ENCODE results near the gene YIPF3.
"Not testable (repeated sequence)": the region's sequence is repeated elsewhere in the genome, so short reads cannot be mapped to it uniquely, and the experiment has no call there.

Gene YIPF3

DNA sequence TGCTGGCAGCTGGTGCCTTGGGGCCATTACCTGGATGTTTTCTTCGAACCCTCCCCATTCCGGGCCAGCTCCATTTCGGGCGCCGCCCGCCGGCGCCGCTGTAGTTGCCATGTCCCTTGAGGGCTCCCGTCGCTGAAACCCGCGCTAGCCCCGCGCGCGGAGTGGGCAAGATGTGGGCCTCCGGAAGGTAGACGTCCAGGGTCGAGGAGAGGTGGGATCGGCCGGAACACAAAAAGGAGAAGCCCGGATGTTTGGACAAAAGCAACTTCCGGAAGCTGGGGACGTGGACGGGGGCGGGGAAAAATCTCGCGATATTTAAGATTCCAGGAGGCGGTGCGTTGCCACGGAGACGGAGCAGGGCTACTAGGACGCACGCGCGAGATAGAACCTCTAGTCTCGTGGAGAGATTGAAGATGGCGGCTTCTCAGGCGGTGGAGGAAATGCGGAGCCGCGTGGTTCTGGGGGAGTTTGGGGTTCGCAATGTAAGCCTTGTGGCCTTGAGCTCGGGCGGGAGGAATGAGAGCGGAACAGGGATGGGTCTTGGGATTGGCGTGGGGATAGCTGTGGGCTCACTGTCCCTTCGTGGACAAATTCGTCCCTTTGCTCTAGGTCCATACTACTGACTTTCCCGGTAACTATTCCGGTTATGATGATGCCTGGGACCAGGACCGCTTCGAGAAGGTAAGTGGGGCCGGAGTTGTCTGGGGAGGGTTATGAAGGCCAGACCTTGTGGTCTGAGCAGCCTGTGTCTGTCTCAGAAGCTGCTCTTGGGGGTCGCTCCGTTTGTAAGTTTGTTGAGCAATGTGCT is at the start of gene YIPF3, which contains the start of gene POLR1C:
Gene YIPF3, minus strand, starts transcription at position 230 of the 808 bp plus-strand sequence. Its CDS starts 119 bp downstream, at position 111.
Gene POLR1C, plus strand, starts transcription at position 393 of the 808 bp plus-strand sequence. Its CDS starts 21 bp downstream, at position 414.
- DNase-seq (ENCODE audit: low read depth) = peak; percentile 86

DNA sequence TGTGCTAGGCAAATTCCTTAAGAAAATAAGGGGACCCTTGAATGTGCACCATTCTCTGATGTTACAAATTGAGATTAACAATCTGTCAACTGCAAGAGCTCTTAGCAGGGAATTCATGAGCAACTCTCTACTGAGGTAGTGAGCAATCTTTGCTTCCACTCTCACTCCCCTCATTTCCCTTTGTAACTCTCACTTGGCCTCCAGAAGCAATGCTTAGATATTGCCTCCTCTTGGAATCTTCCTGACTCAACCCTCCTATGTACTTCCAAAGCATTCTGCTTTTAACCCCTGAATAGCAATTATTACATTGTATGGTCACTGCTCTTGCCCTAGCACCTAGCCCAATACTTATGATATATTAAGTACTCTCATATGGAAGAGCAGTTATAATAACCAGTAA is 42.6 kb upstream of the YIPF3 start:
- DNase-seq (ENCODE audit: low read depth) = no peak

DNA sequence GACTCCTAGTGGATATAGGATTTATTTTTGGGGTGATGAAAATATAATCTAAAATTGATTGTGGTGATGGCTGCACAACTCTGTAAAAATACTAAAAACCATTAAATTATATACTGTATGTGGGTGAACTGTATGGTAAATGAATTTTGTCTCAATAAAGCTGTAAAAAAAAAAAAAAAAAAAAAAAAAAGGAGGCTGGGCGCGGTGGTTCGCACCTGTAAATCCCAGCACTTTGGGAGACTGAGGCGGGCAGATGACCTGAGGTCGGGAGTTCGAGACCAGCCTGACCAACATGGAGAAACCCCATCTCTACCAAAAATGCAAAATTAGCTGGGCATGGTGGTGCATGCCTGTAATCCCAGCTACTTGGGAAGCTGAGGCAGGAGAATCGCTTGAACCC is 40.9 kb upstream of the YIPF3 start:
- DNase-seq (ENCODE audit: low read depth) = not testable (repeated sequence)

DNA sequence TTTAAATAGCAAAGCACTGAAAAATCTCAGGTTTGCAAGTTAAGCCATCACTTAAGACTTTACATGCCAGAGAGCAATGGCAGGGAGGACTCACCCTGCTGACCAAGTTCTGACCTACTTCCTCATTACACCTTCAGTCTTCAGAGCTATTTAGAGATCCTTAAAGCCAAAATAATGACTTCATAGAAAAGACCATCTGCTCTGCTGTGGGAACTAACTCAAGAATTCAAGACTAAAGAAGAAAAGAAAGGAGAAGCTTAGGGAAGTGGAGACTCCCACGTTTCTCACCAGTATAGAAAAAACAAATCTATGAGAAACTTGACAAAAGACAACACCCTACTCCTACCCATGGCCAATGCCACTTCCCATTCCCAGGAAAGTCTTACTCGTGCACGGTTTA is 30.5 kb upstream of the YIPF3 start:
- DNase-seq (ENCODE audit: low read depth) = no peak

GRCh38 chr6:43544461-43544860 is 27.7 kb upstream of the YIPF3 start:
- no peak for DNase-seq (ENCODE audit: low read depth)

- DNase-seq (ENCODE audit: low read depth) = no peak
These were observed 25.2 kb upstream of the YIPF3 start for GRCh38 chr6:43541774-43542471.

GRCh38 chr6:43540507-43540906 is 23.8 kb upstream of the YIPF3 start:
- no peak for DNase-seq (ENCODE audit: low read depth)

- not testable (repeated sequence) for DNase-seq (ENCODE audit: low read depth)
These were observed 22.7 kb upstream of the YIPF3 start for GRCh38 chr6:43539409-43539808.

- DNase-seq (ENCODE audit: low read depth) = not testable (repeated sequence)
These were observed 22.3 kb upstream of the YIPF3 start for GRCh38 chr6:43538986-43539385.

DNA sequence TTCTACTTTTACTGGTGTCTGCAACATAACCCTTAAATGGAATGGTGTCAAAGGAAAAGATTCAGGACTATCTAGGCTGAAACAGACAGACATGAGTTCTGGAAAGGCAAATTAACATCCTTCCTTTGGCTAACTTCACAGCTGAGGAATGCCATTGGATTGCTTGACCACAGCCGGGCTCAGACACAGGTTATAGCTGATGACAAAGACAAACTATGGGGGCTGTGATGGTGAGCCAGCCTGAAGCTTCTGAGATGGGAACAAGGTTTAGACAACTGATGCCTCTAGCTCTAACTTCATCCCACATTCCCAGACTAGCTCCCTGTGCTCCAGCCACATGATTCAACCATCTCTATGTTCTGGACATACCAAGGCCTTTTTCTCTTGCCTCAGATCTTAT is 15.5 kb upstream of the YIPF3 start:
- no peak for DNase-seq (ENCODE audit: low read depth)

GRCh38 chr6:43524483-43524961 is 7.8 kb upstream of the YIPF3 start:
- no peak for DNase-seq (ENCODE audit: low read depth)

GRCh38 chr6:43523284-43523683 is 6.6 kb upstream of the YIPF3 start:
- DNase-seq (ENCODE audit: low read depth) = no peak

- DNase-seq (ENCODE audit: low read depth) = no peak
These were observed 6.0 kb upstream of the YIPF3 start for GRCh38 chr6:43522547-43523261.

DNA sequence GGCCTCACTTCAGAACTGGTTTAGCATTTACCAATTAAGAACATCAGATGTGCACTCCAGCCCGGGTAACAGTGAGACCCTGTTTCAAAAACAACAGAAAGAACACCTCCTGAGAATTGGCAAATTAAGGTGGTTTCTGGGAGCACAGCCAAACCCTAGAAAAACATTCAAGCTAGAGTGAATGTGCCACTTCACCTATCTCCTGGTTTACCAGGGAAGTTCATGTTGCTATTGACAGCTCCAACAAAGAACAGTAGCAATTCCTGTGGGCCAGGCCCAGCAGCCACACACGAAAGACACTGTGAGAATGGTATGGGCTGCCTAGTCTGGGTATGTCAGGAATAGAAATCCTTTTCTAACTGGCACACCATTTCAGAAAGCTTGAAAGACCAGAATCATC is 5.1 kb upstream of the YIPF3 start:
- no peak for DNase-seq (ENCODE audit: low read depth)

DNA sequence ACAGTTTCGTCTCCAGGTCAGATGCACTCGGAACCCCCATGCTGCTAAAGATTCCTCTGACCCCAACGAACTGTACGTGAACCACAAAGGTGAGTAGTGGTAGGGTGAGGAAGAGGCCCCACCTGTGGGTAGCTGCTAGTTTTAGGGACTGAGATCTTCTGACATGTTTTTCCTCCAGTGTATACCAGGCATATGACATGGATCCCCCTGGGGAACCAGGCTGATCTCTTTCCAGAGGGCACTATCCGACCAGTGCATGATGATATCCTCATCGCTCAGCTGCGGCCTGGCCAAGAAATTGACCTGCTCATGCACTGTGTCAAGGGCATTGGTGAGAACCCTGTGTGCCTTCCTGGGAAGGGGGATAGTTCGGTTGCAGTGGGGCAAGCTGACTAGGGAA is 3.4 kb upstream of the YIPF3 start:
- no peak for DNase-seq (ENCODE audit: low read depth)

GRCh38 chr6:43517505-43518357 is 1.0 kb upstream of the YIPF3 start:
- no peak for DNase-seq (ENCODE audit: low read depth)

- no peak for DNase-seq (ENCODE audit: low read depth)
These were observed 394 bp downstream of the YIPF3 start for GRCh38 chr6:43516367-43516696.

GRCh38 chr6:43515808-43516207 is 918 bp downstream of the YIPF3 start:
- DNase-seq (ENCODE audit: low read depth) = no peak

GRCh38 chr6:43511824-43512415 is 4.8 kb downstream of the YIPF3 start:
- no peak for DNase-seq (ENCODE audit: low read depth)

GRCh38 chr6:43510827-43511163 is 5.9 kb downstream of the YIPF3 start:
- DNase-seq (ENCODE audit: low read depth) = no peak

All from non-pigmented ciliary epithelial cell (primary cell).